ENCODE data around the gene PCLO. TPM values are rescaled to one million over a fixed set of nuclear protein-coding genes. Genes with fewer than 3 reads are reported as not detected.

Gene PCLO
- total and polyA plus RNA-seq, 9 of the 15 experiments (the other 6 are each of a cell fraction or from before 2014, with no cell fraction given): under 0.01 to 0.01 TPM; not detected in 7

GRCh38 chr7:83014546-83014945 is 148.1 kb downstream of the PCLO start (continued):
- TF ChIP-seq, protein P1, sequence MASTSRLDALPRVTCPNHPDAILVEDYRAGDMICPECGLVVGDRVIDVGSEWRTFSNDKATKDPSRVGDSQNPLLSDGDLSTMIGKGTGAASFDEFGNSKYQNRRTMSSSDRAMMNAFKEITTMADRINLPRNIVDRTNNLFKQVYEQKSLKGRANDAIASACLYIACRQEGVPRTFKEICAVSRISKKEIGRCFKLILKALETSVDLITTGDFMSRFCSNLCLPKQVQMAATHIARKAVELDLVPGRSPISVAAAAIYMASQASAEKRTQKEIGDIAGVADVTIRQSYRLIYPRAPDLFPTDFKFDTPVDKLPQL (IDR thresholded peaks at IDR 0.05; ENCODE audit: extremely low read depth, insufficient read length): no peak
- TF ChIP-seq, protein P2, sequence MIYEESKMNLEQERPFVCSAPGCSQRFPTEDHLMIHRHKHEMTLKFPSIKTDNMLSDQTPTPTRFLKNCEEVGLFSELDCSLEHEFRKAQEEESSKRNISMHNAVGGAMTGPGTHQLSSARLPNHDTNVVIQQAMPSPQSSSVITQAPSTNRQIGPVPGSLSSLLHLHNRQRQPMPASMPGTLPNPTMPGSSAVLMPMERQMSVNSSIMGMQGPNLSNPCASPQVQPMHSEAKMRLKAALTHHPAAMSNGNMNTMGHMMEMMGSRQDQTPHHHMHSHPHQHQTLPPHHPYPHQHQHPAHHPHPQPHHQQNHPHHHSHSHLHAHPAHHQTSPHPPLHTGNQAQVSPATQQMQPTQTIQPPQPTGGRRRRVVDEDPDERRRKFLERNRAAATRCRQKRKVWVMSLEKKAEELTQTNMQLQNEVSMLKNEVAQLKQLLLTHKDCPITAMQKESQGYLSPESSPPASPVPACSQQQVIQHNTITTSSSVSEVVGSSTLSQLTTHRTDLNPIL (CRISPR knock-in tag; IDR thresholded peaks at IDR 0.05): no peak
- no peak for TF ChIP-seq ZBTB17 (CRISPR knock-in tag; IDR thresholded peaks at IDR 0.05)
- no peak for TF ChIP-seq RFX1 (IDR thresholded peaks at IDR 0.05)
- no peak for TF ChIP-seq SP1 (CRISPR knock-in tag; IDR thresholded peaks at IDR 0.05)
- no peak for TF ChIP-seq NR1H2 (CRISPR knock-in tag; IDR thresholded peaks at IDR 0.05)
- TF ChIP-seq FOXK2 (conservative IDR thresholded peaks at IDR 0.05 in 1 of 2, IDR thresholded peaks at IDR 0.05 in 1 of 2; ENCODE audit: low read depth in 2 of 2): no peak
- no peak for TF ChIP-seq ZNF354B (CRISPR knock-in tag; IDR thresholded peaks at IDR 0.05)
- TF ChIP-seq CBX1 (IDR thresholded peaks at IDR 0.05; ENCODE audit: low read depth): no peak
- no peak for TF ChIP-seq HMG20B (CRISPR knock-in tag; IDR thresholded peaks at IDR 0.05)
- TF ChIP-seq ARID4B (CRISPR knock-in tag; IDR thresholded peaks at IDR 0.05): no peak
